ENCODE measurements around the gene NUDT4. TPM values are rescaled to one million over a fixed set of nuclear protein-coding genes. Genes with fewer than 3 reads are reported as not detected.

The NUDT4 gene
- total and polyA plus RNA-seq, 2 of the 4 experiments (the other 2 are of a cell fraction), result 23.6 to 25.6 TPM

DNA sequence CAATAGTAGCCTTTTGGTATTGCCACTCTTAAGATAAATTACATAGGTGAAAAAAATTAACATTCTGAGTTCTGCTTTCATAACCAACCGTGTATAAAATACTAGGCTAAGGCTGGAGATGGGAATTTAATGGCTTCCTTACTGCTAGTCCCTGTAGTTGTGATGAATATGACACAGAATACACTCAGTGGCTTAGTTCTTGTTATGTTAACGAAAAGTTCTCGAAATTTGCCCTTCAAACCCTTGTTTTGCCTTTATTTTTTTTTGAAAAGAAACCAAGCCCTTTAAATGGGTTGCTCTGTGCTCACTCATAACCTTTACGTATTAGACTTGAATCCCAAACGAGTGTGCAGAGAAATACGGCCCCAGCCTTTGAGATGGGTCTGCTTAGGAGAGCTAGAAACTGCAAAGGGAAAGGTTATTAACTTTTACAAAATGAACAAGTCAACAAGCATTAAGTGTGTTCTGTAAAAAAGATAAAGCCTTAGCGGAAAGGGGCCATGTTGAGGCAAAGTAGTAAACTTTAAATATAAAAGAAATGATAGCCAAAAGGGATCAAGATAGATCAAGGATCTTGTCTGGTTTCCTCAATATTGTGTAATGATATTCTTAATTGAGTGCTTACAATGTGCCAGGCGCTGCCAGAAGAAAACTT, 1.7 kb downstream of the NUDT4 start:
- Histone ChIP-seq H3K4me2 (ENCODE audit: low read depth, low read length) (peak overlapping the region; percentile 99), H3K27ac (ENCODE audit: insufficient read depth, low read length) (peak overlapping the region; percentile 59; the same call in 1 of the 2 replicates), H3K79me1 (ENCODE audit: low read depth in 1 of 2, low read length in 2 of 2) (peaks cover 0 to 31% of the 10 kb centered on the region in 2 experiments; a peak in 3 of 4 replicates), H2BK5ac (ENCODE audit: low read depth, low read length, poor library complexity, severe bottlenecking) (peak overlapping the region; percentile 92), H2AK5ac (ENCODE audit: low read depth, low read length) (no peak overlapping the region), H3K4ac (ENCODE audit: low read depth, low read length) (peak overlapping the region; percentile 59; the same call in 1 of the 2 replicates), H2BK15ac (ENCODE audit: low read depth, low read length) (no peak overlapping the region; the same call in 2 of the 3 replicates), H4K5ac (ENCODE audit: low read depth, low read length) (peak overlapping the region; percentile 56; the same call in 1 of the 2 replicates), H3K9me3 (ENCODE audit: control insufficient read depth, insufficient read depth, low read length) (no peaks in the 10 kb centered on the region), H3K27me3 (ENCODE audit: control insufficient read depth, insufficient read depth, low read length) (no peaks in the 10 kb centered on the region), H2AK9ac (replicated peaks; ENCODE audit: low read depth, low read length, poor library complexity) (no peak overlapping the region), H2BK20ac (ENCODE audit: low read depth, low read length) (no peak overlapping the region), H2AFZ (replicated peaks; ENCODE audit: low read length, poor library complexity) (no peak overlapping the region), H3K56ac (ENCODE audit: extremely low read depth, insufficient read depth, low read length) (peak overlapping the region; percentile 41), H3K14ac (replicated peaks; ENCODE audit: low read depth, low read length) (peak overlapping the region; percentile 93), H3K9me1 (ENCODE audit: insufficient read depth, low read length) (peaks cover 4% of the 10 kb centered on the region; the same call in 1 of the 2 replicates), H4K20me1 (ENCODE audit: insufficient read depth, low read length) (peaks cover 41% of the 10 kb centered on the region), H2BK120ac (ENCODE audit: low read depth, low read length) (no peak overlapping the region), H3K23ac (ENCODE audit: low read depth, low read length) (peak overlapping the region; percentile 93; the same call in 1 of the 2 replicates), H3K9ac (ENCODE audit: low read depth, low read length) (peak overlapping the region; percentile 99), H3K36me3 (ENCODE audit: control insufficient read depth, insufficient read depth, low read length) (peaks cover 2% of the 10 kb centered on the region; the same call in 1 of the 2 replicates), H3K18ac (ENCODE audit: low read depth, low read length) (peak overlapping the region; percentile 97; the same call in 1 of the 2 replicates), H4K91ac (ENCODE audit: insufficient read depth, low read depth, low read length) (no peak overlapping the region), H4K8ac (ENCODE audit: low read depth in 2 of 2, low read length in 2 of 2) (no peak overlapping the region; a peak in 1 of 4 replicates), H3K4me3 (ENCODE audit: insufficient read depth, low read depth, low read length) (peak overlapping the region; percentile 98), H3K4me1 (ENCODE audit: control insufficient read depth, insufficient read depth, low read length) (peaks cover 12% of the 10 kb centered on the region)
- ATAC-seq (ENCODE audit: low read depth) (no peak), DNase-seq (peak; percentile 14)
- POLR2A ChIA-PET (ENCODE audit: unreplicated experiment), result no interaction called here
- TSS peak; percentile 62 for BruUV-seq (replicated peaks)
- intact Hi-C loops (cut with micrococcal nuclease), result loop anchor here (5.0 kb wide), 2 partner anchors 137 to 202 kb away; no protein-coding TSS in a partner anchor
- dilution Hi-C loops (cut with HindIII; ENCODE audit: low sequenced_read_pairs, unreplicated experiment), result loop anchor here (25.0 kb wide), 1 partner anchor 392 kb away; no protein-coding TSS in a partner anchor
- in situ Hi-C loops (cut with MboI; ENCODE audit: low sequenced_read_pairs), result no loop called here
- TF ChIP-seq, protein P1, sequence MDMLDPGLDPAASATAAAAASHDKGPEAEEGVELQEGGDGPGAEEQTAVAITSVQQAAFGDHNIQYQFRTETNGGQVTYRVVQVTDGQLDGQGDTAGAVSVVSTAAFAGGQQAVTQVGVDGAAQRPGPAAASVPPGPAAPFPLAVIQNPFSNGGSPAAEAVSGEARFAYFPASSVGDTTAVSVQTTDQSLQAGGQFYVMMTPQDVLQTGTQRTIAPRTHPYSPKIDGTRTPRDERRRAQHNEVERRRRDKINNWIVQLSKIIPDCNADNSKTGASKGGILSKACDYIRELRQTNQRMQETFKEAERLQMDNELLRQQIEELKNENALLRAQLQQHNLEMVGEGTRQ (IDR thresholded peaks at IDR 0.05; ENCODE audit: low read depth, low read length), result no peak
- TF ChIP-seq CEBPB (IDR thresholded peaks at IDR 0.05; ENCODE audit: low read depth, low read length), result no peak
- WGBS, 2 experiments (ENCODE audit: extremely low coverage in 2 of 2, insufficient read length in 1 of 2), result no CpG with 5 or more reads among the region's 8 CpGs
- CTCF ChIA-PET, result no interaction called here

Data from IMR-90 (cell line).